Activated T-helper 2 cell treated with anti-CD3 and anti-CD28 coated beads, Interferon-gamma antibody, Interleukin-2, Interleukin-4, amounts not matched to agents 10 μg/mL and 5 μg/mL and 100 μg/mL, durations not matched to agents 14 hours and 24 hours and 36 hours (primary cell): ENCODE measurements around the gene P3H3. TPM values are rescaled to one million over a fixed set of nuclear protein-coding genes. Genes with fewer than 3 reads are reported as not detected.

Source experiments
- DNase-seq: peaks from one replicate; pipeline ENCODE4 v3.0.0; 2021; ENCODE audit warnings: low spot score
- H3K27ac Mint-ChIP-seq: one replicate; pipeline ENCODE4 v1.8.0; 2021; ENCODE audit warnings: mixed read lengths
- H3K27me3 Mint-ChIP-seq: one replicate; pipeline ENCODE4 v1.8.0; 2021; ENCODE audit warnings: low read depth, mixed read lengths
- H3K36me3 Mint-ChIP-seq: one replicate; pipeline ENCODE4 v1.8.0; 2021; ENCODE audit warnings: low read depth, mixed read lengths
- H3K4me1 Mint-ChIP-seq: one replicate; pipeline ENCODE4 v1.8.0; 2021; ENCODE audit warnings: low read depth, mixed read lengths
- H3K4me3 Mint-ChIP-seq: one replicate; pipeline ENCODE4 v1.8.0; 2021; ENCODE audit warnings: low read depth, mild to moderate bottlenecking, moderate library complexity, mixed read lengths
- H3K9me3 Mint-ChIP-seq: one replicate; pipeline ENCODE4 v1.8.0; 2021; ENCODE audit warnings: mixed read lengths
- intact Hi-C: fragments of 100-400 bp; cut with micrococcal nuclease; formaldehyde crosslinking; loops from one replicate; pipeline ENCODE4 v1.15.1; 2023
- total RNA-seq: library from RNA; stranded (reverse); gene quantifications from 2 replicates; pipeline ENCODE4 v1.2.3, GENCODE V29; 2022

P3H3 gene
- total RNA-seq, 1 donor from 2014 or later: 5.2 TPM

DNA sequence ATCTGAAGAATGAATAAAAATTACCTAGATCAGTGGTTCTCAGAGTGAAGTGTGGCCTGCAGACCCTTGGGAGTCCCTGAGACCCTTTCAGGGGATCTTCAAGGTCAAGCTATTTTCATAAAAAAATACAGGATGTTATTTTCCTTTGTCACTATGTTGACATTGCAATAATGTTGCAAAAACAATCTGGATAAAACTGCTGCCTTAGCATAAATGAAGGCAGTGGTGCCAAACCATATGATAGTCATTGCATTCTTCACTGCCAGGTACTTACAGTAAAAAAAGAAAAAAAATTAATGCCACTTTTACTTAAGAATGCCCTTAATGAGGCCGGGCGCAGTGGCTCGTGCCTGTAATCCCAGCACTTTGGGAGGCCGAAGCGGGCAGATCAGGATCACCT, 40.9 kb upstream of the P3H3 start:
- H3K4me3 Mint-ChIP-seq: no peak overlapping the region
- DNase-seq: no peak
- intact Hi-C loops: loop anchor here (5.0 kb wide), 1 partner anchor 105 kb away; no protein-coding TSS in a partner anchor
- H3K4me1 Mint-ChIP-seq: peaks cover 61% of the 10 kb centered on the region
- no peaks in the 10 kb centered on the region for H3K9me3 Mint-ChIP-seq
- no peak overlapping the region for H3K27ac Mint-ChIP-seq
- H3K27me3 Mint-ChIP-seq: no peaks in the 10 kb centered on the region
- peaks cover 26% of the 10 kb centered on the region for H3K36me3 Mint-ChIP-seq

GRCh38 chr12:6788972-6789924, 39.0 kb upstream of the P3H3 start, which contains the start of gene CD4:
TSS of gene CD4 (plus strand) at chr12:6789528. CDS start at chr12:6800139, 10,611 bp downstream.
- intact Hi-C loops: loop anchor here (1.0 to 5.0 kb wide), 2 partner anchors 9 to 103 kb away; no protein-coding TSS in a partner anchor
- Mint-ChIP-seq H3K9me3 (no peaks in the 10 kb centered on the region), H3K4me1 (peaks cover 57% of the 10 kb centered on the region)

DNA sequence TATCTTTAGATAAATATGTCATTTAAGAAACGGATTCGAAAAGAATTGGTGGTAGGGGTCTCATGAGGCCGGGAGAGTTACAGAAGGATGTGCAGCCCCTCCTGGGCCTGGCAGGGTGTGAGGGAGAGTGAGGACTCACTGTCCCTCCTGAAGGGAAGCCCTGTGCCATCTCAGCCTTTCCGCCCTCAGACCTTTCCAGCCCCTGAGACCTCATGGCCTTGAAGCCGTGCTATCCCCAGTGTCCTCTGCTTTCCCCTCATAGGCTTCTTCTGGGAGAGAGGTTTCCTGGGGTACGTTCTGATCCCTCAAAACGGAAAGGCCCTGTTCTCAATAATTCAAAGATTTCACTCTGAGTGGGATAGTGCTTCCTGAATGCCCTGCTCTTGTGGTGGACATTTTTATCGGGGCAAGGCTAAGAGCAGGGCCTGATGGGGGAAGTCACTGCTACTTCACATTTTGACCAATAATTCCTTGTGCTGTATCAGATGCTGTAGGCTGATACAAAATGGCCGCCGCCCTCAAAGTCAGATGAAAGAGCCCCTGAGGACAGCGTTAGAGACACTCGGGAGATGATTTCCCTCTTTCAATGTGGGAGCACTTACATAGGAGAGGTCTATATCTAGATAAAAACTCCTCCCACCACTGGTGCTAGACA, 37.6 kb upstream of the P3H3 start:
- peak overlapping the region; percentile 94 for H3K27ac Mint-ChIP-seq
- H3K9me3 Mint-ChIP-seq: no peaks in the 10 kb centered on the region
- no peaks in the 10 kb centered on the region for H3K27me3 Mint-ChIP-seq
- intact Hi-C loops: loop anchor here (2.0 to 5.0 kb wide), 4 partner anchors 37 to 103 kb away; partner anchors contain the start of genes COPS7A, P3H3, USP5 and ZNF384
- H3K36me3 Mint-ChIP-seq: peaks cover 57% of the 10 kb centered on the region
- H3K4me1 Mint-ChIP-seq: peaks cover 51% of the 10 kb centered on the region
- peak overlapping the region; percentile 99 for H3K4me3 Mint-ChIP-seq
- DNase-seq: no peak

More at GRCh38 chr12:6788972-6789924, 39.0 kb upstream of the P3H3 start, which contains the start of gene CD4:
- Mint-ChIP-seq H3K27ac (peak within 1 kb of the TSS; percentile 94), H3K36me3 (peaks cover 43% of the 10 kb centered on the region), H3K4me3 (peak within 1 kb of the TSS; percentile 99), H3K27me3 (no peaks in the 10 kb centered on the region)
- DNase-seq: peak; percentile 80

DNA sequence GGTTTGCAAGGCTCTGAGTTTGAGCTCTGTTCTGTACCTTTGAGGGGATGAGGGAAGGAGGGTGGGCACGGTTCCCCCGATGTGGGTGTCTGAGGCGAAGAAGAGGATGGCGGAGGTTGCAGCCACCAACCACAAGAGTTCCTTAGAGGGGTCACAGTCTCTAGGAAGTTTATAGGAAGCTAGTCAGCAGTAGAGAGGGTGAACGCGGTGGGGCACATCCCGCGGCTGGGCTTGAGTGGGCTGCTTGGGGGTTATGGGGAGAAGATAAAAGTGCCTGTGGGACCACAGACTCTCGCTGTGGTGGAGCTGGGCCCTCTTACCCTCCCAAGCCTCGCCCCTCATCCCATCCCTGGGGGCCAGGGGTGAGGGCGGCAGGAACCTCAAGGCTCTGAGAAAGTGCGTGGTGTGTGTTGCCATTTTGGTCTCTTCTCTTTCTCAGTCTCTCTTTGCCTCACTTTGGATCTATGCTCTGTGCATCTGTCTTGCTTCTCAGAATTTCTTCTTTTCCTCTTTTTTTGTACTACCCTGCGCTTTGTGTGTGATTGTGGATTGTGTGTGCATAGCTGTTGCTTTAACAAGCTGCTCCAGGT, 36.2 kb upstream of the P3H3 start:
- Mint-ChIP-seq H3K36me3 (peaks cover 71% of the 10 kb centered on the region), H3K4me1 (peaks cover 52% of the 10 kb centered on the region), H3K9me3 (no peaks in the 10 kb centered on the region), H3K27ac (peak overlapping the region; percentile 95), H3K4me3 (peak overlapping the region; percentile 99), H3K27me3 (no peaks in the 10 kb centered on the region)
- intact Hi-C loops: loop anchor here (1.0 to 5.0 kb wide), 5 partner anchors 35 to 105 kb away; partner anchors contain the start of genes COPS7A, MLF2, P3H3 and USP5
- no peak for DNase-seq

- intact Hi-C loops: loop anchor here (1.0 to 5.0 kb wide), 3 partner anchors 35 to 105 kb away; partner anchors contain the start of genes MLF2, P3H3 and ZNF384
- peak; percentile 49 for DNase-seq
- peak overlapping the region; percentile 95 for H3K27ac Mint-ChIP-seq
- peaks cover 53% of the 10 kb centered on the region for H3K4me1 Mint-ChIP-seq
- H3K36me3 Mint-ChIP-seq: peaks cover 78% of the 10 kb centered on the region
- no peaks in the 10 kb centered on the region for H3K9me3 Mint-ChIP-seq
- H3K4me3 Mint-ChIP-seq: peak overlapping the region; percentile 99
- no peaks in the 10 kb centered on the region for H3K27me3 Mint-ChIP-seq
These were observed 35.5 kb upstream of the P3H3 start for GRCh38 chr12:6792522-6793201.

DNA sequence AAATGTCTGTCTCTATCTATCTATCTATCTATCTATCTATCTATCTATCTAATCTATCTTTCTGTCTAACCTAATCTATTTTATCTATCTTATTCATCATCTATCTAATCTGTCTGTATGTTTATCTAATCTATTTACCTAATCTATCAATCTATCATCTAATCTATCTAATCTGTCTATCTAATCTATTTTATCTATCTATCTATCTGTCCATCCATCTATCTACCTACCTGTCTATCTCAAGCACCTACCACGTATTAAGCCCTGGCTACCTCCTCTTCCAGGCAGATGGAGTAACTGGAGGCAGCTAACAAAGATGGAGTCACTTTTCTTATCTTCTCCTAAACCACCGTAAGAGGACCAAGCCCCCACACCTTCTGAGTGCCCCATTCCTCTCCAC, 33.1 kb upstream of the P3H3 start:
- H3K4me1 Mint-ChIP-seq: peaks cover 53% of the 10 kb centered on the region

DNA sequence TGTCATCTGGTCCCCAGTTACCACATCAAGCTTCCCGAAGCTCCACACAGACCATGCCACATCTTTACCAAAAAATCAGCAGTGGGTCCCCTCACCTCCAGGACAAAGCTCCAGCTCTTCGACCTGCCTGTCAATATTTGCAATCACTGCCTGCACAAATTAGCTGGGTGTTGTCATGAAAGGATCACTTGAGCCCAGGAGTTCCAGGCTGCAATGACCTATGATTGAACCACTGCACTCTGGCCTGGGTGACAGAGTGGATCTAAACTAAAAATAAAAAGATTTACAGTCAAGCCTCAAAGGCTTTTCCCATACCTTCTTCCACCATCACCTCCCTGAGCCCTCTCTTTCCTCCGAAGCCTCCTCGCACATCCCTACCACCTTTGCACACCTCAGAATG, 31.6 kb upstream of the P3H3 start:
- DNase-seq: no peak
- intact Hi-C loops: no loop called here
- Mint-ChIP-seq H3K27me3 (no peaks in the 10 kb centered on the region), H3K4me3 (no peak overlapping the region), H3K9me3 (no peaks in the 10 kb centered on the region), H3K36me3 (peaks cover 83% of the 10 kb centered on the region), H3K27ac (peak overlapping the region; percentile 3), H3K4me1 (peaks cover 50% of the 10 kb centered on the region)

More for the DNA sequence above, 33.1 kb upstream of the P3H3 start:
- H3K9me3 Mint-ChIP-seq: no peaks in the 10 kb centered on the region
- H3K36me3 Mint-ChIP-seq: peaks cover 94% of the 10 kb centered on the region
- peak overlapping the region; percentile 26 for H3K4me3 Mint-ChIP-seq
- no peaks in the 10 kb centered on the region for H3K27me3 Mint-ChIP-seq
- no peak for DNase-seq
- H3K27ac Mint-ChIP-seq: peak overlapping the region; percentile 46
- intact Hi-C loops: no loop called here

DNA sequence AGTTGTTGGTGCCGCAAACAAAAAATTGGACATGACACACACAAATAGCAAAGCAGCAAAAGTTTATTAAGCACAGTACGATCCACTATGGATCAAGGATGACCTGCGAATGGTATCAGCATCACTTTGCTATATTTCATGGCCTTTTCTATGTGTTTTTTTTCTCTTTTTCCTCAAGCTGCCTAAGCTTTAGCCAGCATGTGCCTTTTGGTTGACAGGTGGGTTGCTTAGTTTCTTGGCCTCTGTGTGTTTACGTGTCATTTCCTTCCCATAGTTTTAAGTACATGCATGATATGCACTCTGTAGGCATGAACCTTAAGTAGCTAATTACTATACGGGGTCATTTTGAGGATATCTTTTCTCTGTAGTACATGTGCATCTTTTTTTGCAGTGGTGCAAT, 29.1 kb upstream of the P3H3 start:
- DNase-seq: no peak
- no peak overlapping the region for H3K27ac Mint-ChIP-seq
- peaks cover 80% of the 10 kb centered on the region for H3K36me3 Mint-ChIP-seq
- no peak overlapping the region for H3K4me3 Mint-ChIP-seq
- no peaks in the 10 kb centered on the region for H3K27me3 Mint-ChIP-seq
- H3K4me1 Mint-ChIP-seq: peaks cover 31% of the 10 kb centered on the region
- H3K9me3 Mint-ChIP-seq: no peaks in the 10 kb centered on the region
- intact Hi-C loops: no loop called here

DNA sequence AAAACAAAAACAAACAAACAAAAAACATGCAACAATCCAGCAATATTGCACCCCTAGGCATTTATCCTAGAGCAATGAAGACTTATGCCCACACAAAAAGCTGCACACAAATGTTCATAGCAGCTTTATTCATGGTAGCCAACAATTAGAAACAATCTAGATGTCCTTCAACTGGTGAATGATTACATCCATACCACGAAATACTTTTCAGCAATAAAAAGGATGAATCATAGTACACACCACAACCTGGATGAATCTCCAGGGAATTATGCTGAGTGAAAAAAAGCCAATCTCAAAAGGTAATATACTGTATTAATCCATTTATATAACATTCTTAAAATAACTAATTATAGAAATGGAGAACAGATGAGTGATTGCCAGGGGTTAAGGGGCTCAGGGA, 21.0 kb upstream of the P3H3 start:
- no peak for DNase-seq
- intact Hi-C loops: no loop called here
- Mint-ChIP-seq H3K36me3 (peaks cover 69% of the 10 kb centered on the region), H3K27me3 (no peaks in the 10 kb centered on the region), H3K9me3 (no peaks in the 10 kb centered on the region), H3K27ac (no peak overlapping the region), H3K4me1 (peaks cover 8% of the 10 kb centered on the region), H3K4me3 (no peak overlapping the region)

GRCh38 chr12:6809056-6809455, 19.2 kb upstream of the P3H3 start:
- intact Hi-C loops: no loop called here

GRCh38 chr12:6810758-6811157, 17.4 kb upstream of the P3H3 start:
- Mint-ChIP-seq H3K27me3 (no peaks in the 10 kb centered on the region), H3K9me3 (no peaks in the 10 kb centered on the region), H3K4me3 (no peak overlapping the region), H3K27ac (peak overlapping the region; percentile 72), H3K4me1 (peaks cover 8% of the 10 kb centered on the region), H3K36me3 (peaks cover 70% of the 10 kb centered on the region)
- intact Hi-C loops: no loop called here
- DNase-seq: no peak

More at GRCh38 chr12:6809056-6809455, 19.2 kb upstream of the P3H3 start:
- H3K4me3 Mint-ChIP-seq: no peak overlapping the region
- H3K36me3 Mint-ChIP-seq: peaks cover 65% of the 10 kb centered on the region
- no peaks in the 10 kb centered on the region for H3K27me3 Mint-ChIP-seq
- H3K4me1 Mint-ChIP-seq: peaks cover 8% of the 10 kb centered on the region
- no peak overlapping the region for H3K27ac Mint-ChIP-seq
- no peak for DNase-seq
- no peaks in the 10 kb centered on the region for H3K9me3 Mint-ChIP-seq

DNA sequence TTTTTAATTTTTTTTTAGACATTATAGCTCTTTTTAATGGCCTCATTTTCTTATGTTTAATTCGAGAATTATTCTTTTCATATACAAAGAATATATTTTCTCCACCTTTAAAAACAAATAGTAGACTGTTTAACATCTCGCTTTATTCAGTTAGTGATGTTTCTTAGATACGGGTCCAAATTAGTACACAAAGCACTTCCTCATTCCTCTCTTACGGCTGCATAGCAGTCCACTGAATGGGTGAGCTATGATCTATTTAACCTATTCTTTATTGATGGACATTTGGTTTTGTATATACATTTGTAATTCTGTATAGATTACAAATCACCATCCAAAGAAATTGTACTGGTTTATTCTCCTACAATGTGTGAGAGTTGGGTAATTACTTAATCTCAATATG, 14.8 kb upstream of the P3H3 start:
- DNase-seq: no peak
- H3K4me1 Mint-ChIP-seq: peaks cover 8% of the 10 kb centered on the region
- H3K9me3 Mint-ChIP-seq: no peaks in the 10 kb centered on the region
- intact Hi-C loops: no loop called here
- H3K27ac Mint-ChIP-seq: no peak overlapping the region
- no peaks in the 10 kb centered on the region for H3K27me3 Mint-ChIP-seq
- H3K36me3 Mint-ChIP-seq: peaks cover 77% of the 10 kb centered on the region
- no peak overlapping the region for H3K4me3 Mint-ChIP-seq
